Stimulated activated CD8-positive, alpha-beta memory T cell treated with anti-CD3 and anti-CD28 coated beads, Interleukin-7, amount 100 ng/mL, for 24 hours (primary cell): ENCODE results near the gene FAM153A.
"Not testable (repeated sequence)": the region's sequence is repeated elsewhere in the genome, so short reads cannot be mapped to it uniquely, and the experiment has no call there.

ENCODE experiments used
- DNase-seq: peaks from one replicate; pipeline ENCODE4 v3.0.0-alpha.2; 2020; ENCODE audit warnings: low read depth

Gene FAM153A

GRCh38 chr5:177782792-177783633 is at the start of gene FAM153A:
FAM153A (minus strand) TSS chr5:177782899.
- DNase-seq: not testable (repeated sequence)

- DNase-seq: not testable (repeated sequence)
Observed at GRCh38 chr5:177832287-177832686, 49.6 kb upstream of the FAM153A start.

GRCh38 chr5:177826073-177826472 is 43.4 kb upstream of the FAM153A start:
- not testable (repeated sequence) for DNase-seq

- not testable (repeated sequence) for DNase-seq
Observed at GRCh38 chr5:177824776-177825175, 42.1 kb upstream of the FAM153A start.

- DNase-seq: not testable (repeated sequence)
Observed at GRCh38 chr5:177822489-177822888, 39.8 kb upstream of the FAM153A start.

- not testable (repeated sequence) for DNase-seq
Observed at GRCh38 chr5:177819664-177820063, 37.0 kb upstream of the FAM153A start.

GRCh38 chr5:177812814-177813425 is 30.2 kb upstream of the FAM153A start:
- DNase-seq: not testable (repeated sequence)

- DNase-seq: not testable (repeated sequence)
Observed at GRCh38 chr5:177812160-177812743, 29.6 kb upstream of the FAM153A start.

GRCh38 chr5:177809209-177809913 is 26.7 kb upstream of the FAM153A start:
- DNase-seq: not testable (repeated sequence)

GRCh38 chr5:177808420-177808819 is 25.7 kb upstream of the FAM153A start:
- DNase-seq: not testable (repeated sequence)

- DNase-seq: not testable (repeated sequence)
Observed at GRCh38 chr5:177807265-177807664, 24.6 kb upstream of the FAM153A start.

- not testable (repeated sequence) for DNase-seq
Observed at GRCh38 chr5:177801427-177801826, 18.7 kb upstream of the FAM153A start.

- not testable (repeated sequence) for DNase-seq
Observed at GRCh38 chr5:177798237-177798840, 15.6 kb upstream of the FAM153A start.

GRCh38 chr5:177793272-177793671 is 10.6 kb upstream of the FAM153A start:
- DNase-seq: not testable (repeated sequence)

GRCh38 chr5:177791649-177792048 is 8.9 kb upstream of the FAM153A start:
- DNase-seq: not testable (repeated sequence)

GRCh38 chr5:177782169-177782568 is 530 bp downstream of the FAM153A start:
- DNase-seq: not testable (repeated sequence)

- DNase-seq: not testable (repeated sequence)
Observed at GRCh38 chr5:177771206-177771605, 11.5 kb downstream of the FAM153A start.

- not testable (repeated sequence) for DNase-seq
Observed at GRCh38 chr5:177770646-177771045, 12.1 kb downstream of the FAM153A start.

- DNase-seq: not testable (repeated sequence)
Observed at GRCh38 chr5:177763737-177764508, 18.8 kb downstream of the FAM153A start.

GRCh38 chr5:177760954-177761353 is 21.7 kb downstream of the FAM153A start:
- not testable (repeated sequence) for DNase-seq

GRCh38 chr5:177747354-177747753 is 35.3 kb downstream of the FAM153A start:
- DNase-seq: not testable (repeated sequence)
